ENCODE measurements around the gene PCDH9. TPM values are rescaled to one million over a fixed set of nuclear protein-coding genes. Genes with fewer than 3 reads are reported as not detected.
A peak's percentile ranks its signal among the peaks of the same experiment; 100 is the strongest.

The PCDH9 gene
- total and polyA plus RNA-seq, 2 of the 4 experiments (the other 2 are of a cell fraction) = 2.2 to 10.2 TPM

DNA sequence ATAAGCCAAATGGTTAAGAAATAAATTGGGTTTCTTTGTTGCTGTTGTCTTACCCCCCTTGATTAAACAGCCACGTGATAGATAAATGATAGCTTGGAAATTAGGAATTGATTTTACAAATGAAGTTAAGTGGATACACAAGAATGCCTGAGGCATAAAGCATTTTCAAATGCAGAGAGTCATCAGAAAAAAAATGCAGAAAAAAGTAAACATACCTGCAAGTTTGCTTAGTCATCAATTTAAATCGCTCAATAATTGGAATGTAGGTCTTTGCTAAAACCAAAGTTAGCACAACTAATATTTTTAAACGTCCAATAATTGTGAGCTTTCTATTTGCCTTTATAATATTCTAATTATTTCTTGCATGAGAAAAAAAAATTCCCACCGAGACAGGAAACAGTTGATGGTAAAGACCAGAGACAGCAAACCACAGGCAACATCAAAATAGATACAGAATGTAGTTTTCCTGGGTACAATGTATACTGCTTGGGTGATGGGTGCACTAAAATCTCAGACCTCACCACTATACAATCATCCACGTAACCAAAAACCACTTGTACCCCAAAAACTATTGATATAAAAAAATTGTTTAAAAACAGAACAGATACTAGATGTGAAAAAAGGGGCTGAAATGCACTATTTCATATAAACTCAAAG, 924.0 kb downstream of the PCDH9 start:
- WGBS, 2 experiments (ENCODE audit: extremely low coverage in 2 of 2, insufficient read length in 1 of 2) = no CpG with 5 or more reads among the region's 5 CpGs
- CTCF ChIA-PET = no interaction called here
- Histone ChIP-seq H2BK15ac (ENCODE audit: low read depth, low read length) (no peak overlapping the region), H2AK9ac (replicated peaks; ENCODE audit: low read depth, low read length, poor library complexity) (no peak overlapping the region), H3K27ac (ENCODE audit: insufficient read depth, low read length) (no peak overlapping the region), H3K4me3 (ENCODE audit: insufficient read depth, low read depth, low read length) (no peak overlapping the region), H2AFZ (replicated peaks; ENCODE audit: low read length, poor library complexity) (no peak overlapping the region), H2BK20ac (ENCODE audit: low read depth, low read length) (no peak overlapping the region), H3K23ac (ENCODE audit: low read depth, low read length) (no peak overlapping the region), H3K9me1 (ENCODE audit: insufficient read depth, low read length) (no peaks in the 10 kb centered on the region), H2BK120ac (ENCODE audit: low read depth, low read length) (no peak overlapping the region), H3K36me3 (ENCODE audit: control insufficient read depth, insufficient read depth, low read length) (no peaks in the 10 kb centered on the region), H3K4me1 (ENCODE audit: control insufficient read depth, insufficient read depth, low read length) (no peaks in the 10 kb centered on the region), H3K9me3 (ENCODE audit: control insufficient read depth, insufficient read depth, low read length) (no peaks in the 10 kb centered on the region), H3K27me3 (ENCODE audit: control insufficient read depth, insufficient read depth, low read length) (no peaks in the 10 kb centered on the region), H3K18ac (ENCODE audit: low read depth, low read length) (no peak overlapping the region), H2BK5ac (ENCODE audit: low read depth, low read length, poor library complexity, severe bottlenecking) (no peak overlapping the region), H4K8ac (ENCODE audit: low read depth in 2 of 2, low read length in 2 of 2) (no peak overlapping the region), H3K56ac (ENCODE audit: extremely low read depth, insufficient read depth, low read length) (no peak overlapping the region), H3K79me1 (ENCODE audit: low read depth in 1 of 2, low read length in 2 of 2) (no peaks in the 10 kb centered on the region), H3K14ac (replicated peaks; ENCODE audit: low read depth, low read length) (no peak overlapping the region), H4K91ac (ENCODE audit: insufficient read depth, low read depth, low read length) (no peak overlapping the region), H3K4ac (ENCODE audit: low read depth, low read length) (no peak overlapping the region), H2AK5ac (ENCODE audit: low read depth, low read length) (no peak overlapping the region), H3K9ac (ENCODE audit: low read depth, low read length) (no peak overlapping the region), H4K20me1 (ENCODE audit: insufficient read depth, low read length) (no peaks in the 10 kb centered on the region), H3K4me2 (ENCODE audit: low read depth, low read length) (no peak overlapping the region), H4K5ac (ENCODE audit: low read depth, low read length) (no peak overlapping the region)
- ATAC-seq (ENCODE audit: low read depth) (no peak), DNase-seq (no peak)
- TF ChIP-seq FOS (IDR thresholded peaks at IDR 0.05; ENCODE audit: low read depth, low read length) = no peak
- TF ChIP-seq MAFK (IDR thresholded peaks at IDR 0.05; ENCODE audit: low read depth, low read length) = peak; percentile 97
- in situ Hi-C loops (cut with MboI; ENCODE audit: low sequenced_read_pairs) (no loop called here), dilution Hi-C loops (cut with HindIII; ENCODE audit: low sequenced_read_pairs, unreplicated experiment) (no loop called here), intact Hi-C loops (cut with micrococcal nuclease) (no loop called here)
- no TSS peak for BruUV-seq (replicated peaks)
- POLR2A ChIA-PET (ENCODE audit: unreplicated experiment) = no interaction called here

Measured in IMR-90 (cell line).